HFFc6 (cell line): ENCODE results near the gene OR2W1. TPM values are rescaled to one million over a fixed set of nuclear protein-coding genes. Genes with fewer than 3 reads are reported as not detected.

Source experiments
- DNase-seq: peaks from one replicate; pipeline ENCODE4 v3.0.0-alpha.2; 2018
- H3K27ac Mint-ChIP-seq: 2 replicates; pipeline ENCODE4 v1.8.0; 2020; ENCODE audit warnings: mild to moderate bottlenecking, mixed read lengths
- H3K27me3 Mint-ChIP-seq: 2 replicates; pipeline ENCODE4 v1.8.0; 2021; ENCODE audit warnings: mild to moderate bottlenecking, moderate library complexity, mixed read lengths; ENCODE audit not compliant: insufficient read depth
- H3K36me3 Mint-ChIP-seq: 2 replicates; pipeline ENCODE4 v1.8.0; 2021; ENCODE audit warnings: low read depth, mixed read lengths
- H3K4me1 Mint-ChIP-seq: 2 replicates; pipeline ENCODE4 v1.8.0; 2020; ENCODE audit warnings: low read depth, mixed read lengths
- H3K4me3 Mint-ChIP-seq: 2 replicates; pipeline ENCODE4 v1.8.0; 2020; ENCODE audit warnings: mild to moderate bottlenecking, moderate library complexity, mixed read lengths
- H3K9me3 Mint-ChIP-seq: 2 replicates; pipeline ENCODE4 v1.8.0; 2020; ENCODE audit warnings: mild to moderate bottlenecking, mixed read lengths
- CTCF ChIP-seq: fragments of 200-600 bp; sonication (generic); IDR thresholded peaks from 2 replicates; pipeline ENCODE4 v1.5.0; 2021; ENCODE audit warnings: antibody characterized with exemption, mild to moderate bottlenecking
- total RNA-seq, 6 experiments: library from RNA; stranded (reverse); fragmentation: NEBNext Ultra II Directional; extraction: Animal tissue kit (Norgen Biotek cat#: 25700); gene quantifications; 2 replicates in 1 of 6; 3 replicates in 5 of 6; pipeline ENCODE4 v1.2.3, GENCODE V29; 2021

OR2W1 gene
- total RNA-seq, 6 experiments from 2014 or later, result not detected

- Mint-ChIP-seq H3K4me1 (no peaks in the 10 kb centered on the region), H3K36me3 (peaks cover 5% of the 10 kb centered on the region; the same call in 1 of the 2 replicates), H3K27me3 (no peaks in the 10 kb centered on the region), H3K27ac (no peak overlapping the region), H3K9me3 (peaks cover 21% of the 10 kb centered on the region), H3K4me3 (no peak overlapping the region)
- DNase-seq, result no peak
- no peak for TF ChIP-seq CTCF
Measured at GRCh38 chr6:29079203-29079602, 34.2 kb upstream of the OR2W1 start.

GRCh38 chr6:29071831-29072723 lies 27.1 kb upstream of the OR2W1 start:
- Mint-ChIP-seq H3K4me3 (no peak overlapping the region), H3K4me1 (no peaks in the 10 kb centered on the region), H3K27me3 (no peaks in the 10 kb centered on the region), H3K36me3 (no peaks in the 10 kb centered on the region), H3K27ac (no peak overlapping the region), H3K9me3 (peaks cover 22% of the 10 kb centered on the region)
- peak; percentile 48 for TF ChIP-seq CTCF
- DNase-seq, result peak; percentile 0

GRCh38 chr6:29051680-29052079 lies 6.7 kb upstream of the OR2W1 start:
- no peak for DNase-seq
- Mint-ChIP-seq H3K27ac (no peak overlapping the region), H3K4me1 (no peaks in the 10 kb centered on the region), H3K27me3 (no peaks in the 10 kb centered on the region), H3K9me3 (peaks cover 35% of the 10 kb centered on the region), H3K4me3 (no peak overlapping the region), H3K36me3 (no peaks in the 10 kb centered on the region)
- no peak for TF ChIP-seq CTCF

GRCh38 chr6:29035951-29036350 lies 9.0 kb downstream of the OR2W1 start:
- no peaks in the 10 kb centered on the region for H3K9me3 Mint-ChIP-seq
- no peak for TF ChIP-seq CTCF
- no peak for DNase-seq
- H3K27ac Mint-ChIP-seq, result no peak overlapping the region
- H3K4me3 Mint-ChIP-seq, result no peak overlapping the region
- H3K36me3 Mint-ChIP-seq, result no peaks in the 10 kb centered on the region
- H3K4me1 Mint-ChIP-seq, result no peaks in the 10 kb centered on the region
- H3K27me3 Mint-ChIP-seq, result no peaks in the 10 kb centered on the region; the same call in 1 of the 2 replicates

- peaks cover 1% of the 10 kb centered on the region; the same call in 1 of the 2 replicates for H3K27me3 Mint-ChIP-seq
- no peaks in the 10 kb centered on the region for H3K4me1 Mint-ChIP-seq
- no peaks in the 10 kb centered on the region for H3K9me3 Mint-ChIP-seq
- no peaks in the 10 kb centered on the region for H3K36me3 Mint-ChIP-seq
- H3K27ac Mint-ChIP-seq, result no peak overlapping the region
- no peak for TF ChIP-seq CTCF
- no peak for DNase-seq
- H3K4me3 Mint-ChIP-seq, result no peak overlapping the region
Measured at GRCh38 chr6:29028821-29029220, 16.2 kb downstream of the OR2W1 start.
